Activated CD8-positive, alpha-beta T cell treated with anti-CD3 and anti-CD28 coated beads, Interleukin-2, amount 10 ng/mL, durations not matched to agents 7 days and 5 days (primary cell): ENCODE results near the gene DENND2A. TPM values are rescaled to one million over a fixed set of nuclear protein-coding genes. Genes with fewer than 3 reads are reported as not detected.

ENCODE experiments used
- ATAC-seq: fragments of 150-1000 bp; cut with Tn5 transposase; one replicate; pipeline ENCODE4 v1.10.0; 2021; ENCODE audit warnings: moderate library complexity
- CTCF ChIA-PET: fragments of 350-600 bp; sonication (Branson Sonifier 250); formaldehyde crosslinking; loops from one replicate; lab custom pipeline; 2021; ENCODE audit warnings: antibody characterized with exemption; lab: Charles Lee
- POLR2A ChIA-PET: fragments of 350-600 bp; sonication (Branson Sonifier 250); formaldehyde crosslinking; loops from one replicate; lab custom pipeline; 2021; ENCODE audit warnings: antibody characterized with exemption; lab: Charles Lee
- DNase-seq: peaks from one replicate; pipeline ENCODE4 v3.0.0-alpha.2; 2020
- H3K27ac Mint-ChIP-seq: one replicate; pipeline ENCODE4 v1.8.0; 2021; ENCODE audit warnings: mild to moderate bottlenecking, mixed read lengths
- H3K27me3 Mint-ChIP-seq: one replicate; pipeline ENCODE4 v1.8.0; 2021; ENCODE audit warnings: low read depth, mixed read lengths
- H3K36me3 Mint-ChIP-seq: one replicate; pipeline ENCODE4 v1.8.0; 2021; ENCODE audit warnings: low read depth, mixed read lengths
- H3K4me1 Mint-ChIP-seq: one replicate; pipeline ENCODE4 v1.8.0; 2021; ENCODE audit warnings: low read depth, mixed read lengths
- H3K4me3 Mint-ChIP-seq: one replicate; pipeline ENCODE4 v1.8.0; 2021; ENCODE audit warnings: mild to moderate bottlenecking, mixed read lengths
- H3K9me3 Mint-ChIP-seq: one replicate; pipeline ENCODE4 v1.8.0; 2022; ENCODE audit warnings: mixed read lengths; ENCODE audit not compliant: insufficient read depth
- total RNA-seq, 2 experiments: library from RNA; stranded (reverse); gene quantifications; one replicate each; pipeline ENCODE4 v1.2.3, GENCODE V29; 2021

DENND2A gene
- total RNA-seq, 2 experiments from 2014 or later = not detected

GRCh38 chr7:140611641-140612040, 29.0 kb downstream of the DENND2A start:
- ATAC-seq = no peak
- POLR2A ChIA-PET = no interaction called here

GRCh38 chr7:140610204-140611165, 30.1 kb downstream of the DENND2A start:
- H3K36me3 Mint-ChIP-seq = no peaks in the 10 kb centered on the region
- H3K27me3 Mint-ChIP-seq = peaks cover 2% of the 10 kb centered on the region
- ATAC-seq = no peak
- H3K4me1 Mint-ChIP-seq = no peaks in the 10 kb centered on the region
- no peak overlapping the region for H3K27ac Mint-ChIP-seq
- CTCF ChIA-PET = no interaction called here
- no peak overlapping the region for H3K4me3 Mint-ChIP-seq
- no peak for DNase-seq
- H3K9me3 Mint-ChIP-seq = no peaks in the 10 kb centered on the region
- POLR2A ChIA-PET = no interaction called here

More at GRCh38 chr7:140611641-140612040, 29.0 kb downstream of the DENND2A start:
- DNase-seq = no peak
- Mint-ChIP-seq H3K4me3 (no peak overlapping the region), H3K9me3 (no peaks in the 10 kb centered on the region), H3K27ac (no peak overlapping the region), H3K36me3 (no peaks in the 10 kb centered on the region), H3K4me1 (no peaks in the 10 kb centered on the region), H3K27me3 (peaks cover 2% of the 10 kb centered on the region)
- CTCF ChIA-PET = no interaction called here

GRCh38 chr7:140609646-140610045, 31.0 kb downstream of the DENND2A start:
- CTCF ChIA-PET = no interaction called here
- no peak overlapping the region for H3K27ac Mint-ChIP-seq

GRCh38 chr7:140607441-140607989, 33.1 kb downstream of the DENND2A start:
- DNase-seq = no peak
- H3K9me3 Mint-ChIP-seq = no peaks in the 10 kb centered on the region
- ATAC-seq = no peak
- no peak overlapping the region for H3K4me3 Mint-ChIP-seq
- H3K36me3 Mint-ChIP-seq = no peaks in the 10 kb centered on the region
- peaks cover 2% of the 10 kb centered on the region for H3K27me3 Mint-ChIP-seq
- H3K27ac Mint-ChIP-seq = no peak overlapping the region
- no peaks in the 10 kb centered on the region for H3K4me1 Mint-ChIP-seq
- POLR2A ChIA-PET = interaction anchor here (0.6 kb wide), 1 partner anchor 108 kb away, joined by 4 read pairs; no protein-coding TSS in a partner anchor
- CTCF ChIA-PET = interaction anchor here (1.1 kb wide), 1 partner anchor 45 kb away, joined by 3 read pairs; no protein-coding TSS in a partner anchor

More at GRCh38 chr7:140609646-140610045, 31.0 kb downstream of the DENND2A start:
- no peak for ATAC-seq
- H3K9me3 Mint-ChIP-seq = no peaks in the 10 kb centered on the region
- H3K27me3 Mint-ChIP-seq = peaks cover 2% of the 10 kb centered on the region
- POLR2A ChIA-PET = no interaction called here
- H3K4me1 Mint-ChIP-seq = no peaks in the 10 kb centered on the region
- DNase-seq = no peak
- H3K36me3 Mint-ChIP-seq = no peaks in the 10 kb centered on the region
- no peak overlapping the region for H3K4me3 Mint-ChIP-seq

GRCh38 chr7:140605337-140605736, 35.3 kb downstream of the DENND2A start:
- H3K27me3 Mint-ChIP-seq = peaks cover 7% of the 10 kb centered on the region
- H3K4me3 Mint-ChIP-seq = no peak overlapping the region
- POLR2A ChIA-PET = no interaction called here
- ATAC-seq (no peak), DNase-seq (no peak)
- CTCF ChIA-PET = interaction anchor here (1.3 kb wide), 1 partner anchor 8 kb away, joined by 3 read pairs; no protein-coding TSS in a partner anchor
- H3K4me1 Mint-ChIP-seq = no peaks in the 10 kb centered on the region
- H3K9me3 Mint-ChIP-seq = no peaks in the 10 kb centered on the region
- no peaks in the 10 kb centered on the region for H3K36me3 Mint-ChIP-seq
- H3K27ac Mint-ChIP-seq = no peak overlapping the region

- H3K4me1 Mint-ChIP-seq = no peaks in the 10 kb centered on the region
- no peak overlapping the region for H3K4me3 Mint-ChIP-seq
- no peaks in the 10 kb centered on the region for H3K9me3 Mint-ChIP-seq
- peaks cover 10% of the 10 kb centered on the region for H3K27me3 Mint-ChIP-seq
- POLR2A ChIA-PET = no interaction called here
- no peaks in the 10 kb centered on the region for H3K36me3 Mint-ChIP-seq
- no peak for DNase-seq
- CTCF ChIA-PET = interaction anchor here (1.3 kb wide), 1 partner anchor 8 kb away, joined by 3 read pairs; no protein-coding TSS in a partner anchor
- H3K27ac Mint-ChIP-seq = no peak overlapping the region
- no peak for ATAC-seq
These were observed 35.9 kb downstream of the DENND2A start for GRCh38 chr7:140604760-140605159.

- peaks cover 8% of the 10 kb centered on the region for H3K27me3 Mint-ChIP-seq
- no peak for DNase-seq
- H3K36me3 Mint-ChIP-seq = no peaks in the 10 kb centered on the region
- no peak overlapping the region for H3K27ac Mint-ChIP-seq
- ChIA-PET CTCF (no interaction called here), POLR2A (no interaction called here)
- H3K9me3 Mint-ChIP-seq = no peaks in the 10 kb centered on the region
- no peaks in the 10 kb centered on the region for H3K4me1 Mint-ChIP-seq
- no peak for ATAC-seq
- H3K4me3 Mint-ChIP-seq = no peak overlapping the region
These were observed 36.5 kb downstream of the DENND2A start for GRCh38 chr7:140604076-140604475.

- Mint-ChIP-seq H3K4me1 (no peaks in the 10 kb centered on the region), H3K9me3 (no peaks in the 10 kb centered on the region), H3K27me3 (peaks cover 16% of the 10 kb centered on the region), H3K27ac (no peak overlapping the region), H3K36me3 (no peaks in the 10 kb centered on the region), H3K4me3 (no peak overlapping the region)
- ATAC-seq (no peak), DNase-seq (no peak)
- CTCF ChIA-PET = no interaction called here
- POLR2A ChIA-PET = no interaction called here
These were observed 38.9 kb downstream of the DENND2A start for GRCh38 chr7:140601566-140602174.

- ChIA-PET POLR2A (no interaction called here), CTCF (no interaction called here)
- Mint-ChIP-seq H3K4me3 (no peak overlapping the region), H3K9me3 (no peaks in the 10 kb centered on the region), H3K27me3 (peaks cover 16% of the 10 kb centered on the region), H3K4me1 (no peaks in the 10 kb centered on the region), H3K27ac (no peak overlapping the region), H3K36me3 (no peaks in the 10 kb centered on the region)
- ATAC-seq = no peak
- DNase-seq = no peak
These were observed 40.3 kb downstream of the DENND2A start for GRCh38 chr7:140600341-140600740.

GRCh38 chr7:140597428-140597949, 43.1 kb downstream of the DENND2A start:
- POLR2A ChIA-PET = no interaction called here
- H3K4me1 Mint-ChIP-seq = peaks cover 12% of the 10 kb centered on the region
- ATAC-seq (no peak), DNase-seq (no peak)
- H3K4me3 Mint-ChIP-seq = no peak overlapping the region
- H3K9me3 Mint-ChIP-seq = no peaks in the 10 kb centered on the region
- no peak overlapping the region for H3K27ac Mint-ChIP-seq
- H3K36me3 Mint-ChIP-seq = no peaks in the 10 kb centered on the region
- CTCF ChIA-PET = interaction anchor here (1.1 kb wide), 1 partner anchor 8 kb away, joined by 3 read pairs; no protein-coding TSS in a partner anchor
- peaks cover 20% of the 10 kb centered on the region for H3K27me3 Mint-ChIP-seq

- ATAC-seq = no peak
- no peaks in the 10 kb centered on the region for H3K36me3 Mint-ChIP-seq
- H3K4me1 Mint-ChIP-seq = peaks cover 12% of the 10 kb centered on the region
- no peaks in the 10 kb centered on the region for H3K9me3 Mint-ChIP-seq
- DNase-seq = no peak
- CTCF ChIA-PET = interaction anchor here (1.1 kb wide), 1 partner anchor 9 kb away, joined by 3 read pairs; no protein-coding TSS in a partner anchor
- no peak overlapping the region for H3K4me3 Mint-ChIP-seq
- POLR2A ChIA-PET = no interaction called here
- H3K27ac Mint-ChIP-seq = no peak overlapping the region
- peaks cover 18% of the 10 kb centered on the region for H3K27me3 Mint-ChIP-seq
These were observed 43.8 kb downstream of the DENND2A start for GRCh38 chr7:140596519-140597427.
